GM18909 (cell line): ENCODE data around the gene IFRD2.
"Not testable (repeated sequence)": the region's sequence is repeated elsewhere in the genome, so short reads cannot be mapped to it uniquely, and the experiment has no call there.

Source experiments
- ATAC-seq: cut with Tn5 transposase; IDR thresholded peaks from one replicate; pipeline ENCODE4 v1.9.1; 2021; ENCODE audit warnings: mild to moderate bottlenecking; ENCODE audit not compliant: unreplicated experiment, poor library complexity

IFRD2 gene

DNA sequence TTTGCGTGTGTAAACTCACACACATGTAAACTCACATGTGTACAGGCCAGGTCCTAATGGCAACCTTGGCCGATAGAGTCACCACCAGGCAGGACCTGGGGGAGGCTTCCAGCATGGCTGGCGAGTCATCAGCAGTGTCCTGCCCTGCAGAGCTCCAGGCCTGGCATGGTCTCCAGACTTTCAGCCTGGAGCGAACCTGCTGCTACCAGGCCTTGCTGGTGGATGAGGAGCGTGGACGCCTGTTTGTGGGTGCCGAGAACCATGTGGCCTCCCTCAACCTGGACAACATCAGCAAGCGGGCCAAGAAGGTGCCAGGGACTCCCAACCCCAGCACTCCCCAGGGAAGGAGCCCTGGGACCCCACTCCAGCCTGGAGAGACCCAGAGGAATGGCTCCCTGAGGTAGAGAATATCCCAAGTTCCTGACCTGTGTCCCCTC, 22.2 kb downstream of the IFRD2 start:
- no peak for ATAC-seq

GRCh38 chr3:50269460-50269859, 22.8 kb downstream of the IFRD2 start:
- no peak for ATAC-seq

- ATAC-seq: no peak
These were observed 23.4 kb downstream of the IFRD2 start, which contains the start of gene SEMA3B for GRCh38 chr3:50268703-50269451. Gene SEMA3B (plus strand): TSS chr3:50269147. CDS start chr3:50269241, 94 bp downstream.

- ATAC-seq: no peak
These were observed 24.0 kb downstream of the IFRD2 start for GRCh38 chr3:50268276-50268675.

- no peak for ATAC-seq
These were observed 24.8 kb downstream of the IFRD2 start for GRCh38 chr3:50267280-50267913.

- no peak for ATAC-seq
These were observed 25.4 kb downstream of the IFRD2 start for GRCh38 chr3:50266836-50267235.

DNA sequence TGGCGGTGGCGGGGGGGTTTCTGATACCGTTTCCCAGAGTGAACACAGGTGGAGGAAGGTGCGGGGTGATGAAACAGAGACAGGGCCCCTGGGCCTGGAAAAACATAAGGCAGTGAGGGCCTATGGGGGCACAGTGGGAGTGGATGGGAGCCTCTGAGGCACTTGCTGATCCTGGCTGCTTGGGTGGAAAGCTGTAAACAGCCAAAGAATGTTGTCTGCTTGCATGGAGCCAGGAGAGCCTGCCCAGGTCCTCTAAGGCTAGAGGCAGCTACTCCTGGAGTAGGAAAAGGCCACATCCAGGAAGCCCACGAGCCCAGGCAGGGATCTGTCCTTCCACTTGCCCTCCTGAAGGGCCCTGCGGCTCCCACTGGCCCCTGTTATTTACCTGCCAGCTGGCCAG, 26.2 kb downstream of the IFRD2 start:
- no peak for ATAC-seq

- ATAC-seq: no peak
These were observed 26.7 kb downstream of the IFRD2 start for GRCh38 chr3:50265571-50265970.

DNA sequence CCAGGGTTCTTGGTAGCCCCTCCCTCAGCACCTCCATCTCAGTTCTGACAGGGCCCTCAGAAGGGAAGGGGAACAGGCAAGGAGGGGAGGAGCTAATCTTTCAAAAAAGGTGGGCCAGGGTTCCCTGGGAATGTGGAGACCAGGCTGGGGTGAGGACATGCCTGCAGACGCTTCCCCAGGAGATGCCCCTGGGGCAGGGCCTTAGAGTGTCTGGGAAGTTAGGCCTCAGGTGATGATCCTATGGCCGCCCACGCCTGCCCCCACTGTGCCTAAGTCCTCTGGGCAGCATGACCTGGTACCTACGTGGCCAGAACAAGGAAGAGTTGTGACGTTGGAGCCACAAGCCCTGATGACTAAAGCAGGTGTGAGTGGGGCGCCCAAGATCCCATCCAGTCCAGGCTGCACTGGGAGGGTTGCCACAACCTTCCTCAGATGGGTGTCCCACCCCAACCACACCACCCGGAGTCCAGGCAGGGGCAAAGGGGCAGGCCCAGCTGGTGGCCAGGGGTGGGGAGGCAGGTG, 27.2 kb downstream of the IFRD2 start:
- no peak for ATAC-seq

- no peak for ATAC-seq
These were observed 27.8 kb downstream of the IFRD2 start for GRCh38 chr3:50264383-50264963.

- no peak for ATAC-seq
These were observed 28.5 kb downstream of the IFRD2 start for GRCh38 chr3:50263478-50264382.

GRCh38 chr3:50262778-50263177, 29.5 kb downstream of the IFRD2 start:
- no peak for ATAC-seq

- not testable (repeated sequence) for ATAC-seq
These were observed 30.0 kb downstream of the IFRD2 start for GRCh38 chr3:50262200-50262599.

- ATAC-seq: no peak
These were observed 30.7 kb downstream of the IFRD2 start for GRCh38 chr3:50261505-50261904.

- no peak for ATAC-seq
These were observed 31.2 kb downstream of the IFRD2 start for GRCh38 chr3:50260942-50261441.

- peak; percentile 91 for ATAC-seq
These were observed 31.9 kb downstream of the IFRD2 start for GRCh38 chr3:50260027-50260941.

- peak; percentile 26 for ATAC-seq
These were observed 32.7 kb downstream of the IFRD2 start for GRCh38 chr3:50259432-50260026.

- ATAC-seq: no peak
These were observed 33.2 kb downstream of the IFRD2 start for GRCh38 chr3:50258979-50259378.
